ENCODE measurements around the gene BMERB1. TPM values are rescaled to one million over a fixed set of nuclear protein-coding genes. Genes with fewer than 3 reads are reported as not detected.

The BMERB1 gene
- total RNA-seq, 1 donor from 2014 or later: 75.3 TPM

- no peak overlapping the region for H3K4me3 ChIP-seq
- TF ChIP-seq CTCF (IDR thresholded peaks at IDR 0.05; ENCODE audit: borderline replicate concordance): no peak
- peak overlapping the region; percentile 65 for H3K27ac ChIP-seq (replicated peaks)
- no peaks in the 10 kb centered on the region for H3K27me3 ChIP-seq (ENCODE audit: low read depth)
- peaks cover 92% of the 10 kb centered on the region for H3K36me3 ChIP-seq
- no peaks in the 10 kb centered on the region for H3K9me3 ChIP-seq (replicated peaks)
- no peak for DNase-seq
- peaks cover 37% of the 10 kb centered on the region for H3K4me1 ChIP-seq
- intact Hi-C loops (cut with micrococcal nuclease): no loop called here
Measured at GRCh38 chr16:15620611-15621195, 186.3 kb downstream of the BMERB1 start.

GRCh38 chr16:15621456-15621855 lies 187.1 kb downstream of the BMERB1 start:
- TF ChIP-seq CTCF (IDR thresholded peaks at IDR 0.05; ENCODE audit: borderline replicate concordance): no peak
- Histone ChIP-seq H3K9me3 (replicated peaks) (no peaks in the 10 kb centered on the region), H3K36me3 (peaks cover 88% of the 10 kb centered on the region), H3K27me3 (ENCODE audit: low read depth) (no peaks in the 10 kb centered on the region), H3K27ac (replicated peaks) (peak overlapping the region; percentile 65), H3K4me3 (peak overlapping the region; percentile 9), H3K4me1 (peaks cover 37% of the 10 kb centered on the region)
- no peak for DNase-seq
- intact Hi-C loops (cut with micrococcal nuclease): no loop called here

- DNase-seq: no peak
- intact Hi-C loops (cut with micrococcal nuclease): no loop called here
- Histone ChIP-seq H3K27me3 (ENCODE audit: low read depth) (no peaks in the 10 kb centered on the region), H3K36me3 (peaks cover 85% of the 10 kb centered on the region), H3K27ac (replicated peaks) (peak overlapping the region; percentile 65), H3K4me3 (peak overlapping the region; percentile 9), H3K9me3 (replicated peaks) (no peaks in the 10 kb centered on the region), H3K4me1 (peaks cover 37% of the 10 kb centered on the region)
- TF ChIP-seq CTCF (IDR thresholded peaks at IDR 0.05; ENCODE audit: borderline replicate concordance): no peak
Measured at GRCh38 chr16:15621889-15622288, 187.5 kb downstream of the BMERB1 start.

GRCh38 chr16:15631730-15632409 lies 197.5 kb downstream of the BMERB1 start:
- Histone ChIP-seq H3K4me3 (no peak overlapping the region), H3K4me1 (peaks cover 7% of the 10 kb centered on the region), H3K27me3 (ENCODE audit: low read depth) (no peaks in the 10 kb centered on the region), H3K27ac (replicated peaks) (no peak overlapping the region), H3K36me3 (peaks cover 85% of the 10 kb centered on the region), H3K9me3 (replicated peaks) (no peaks in the 10 kb centered on the region)
- TF ChIP-seq CTCF (IDR thresholded peaks at IDR 0.05; ENCODE audit: borderline replicate concordance): no peak
- intact Hi-C loops (cut with micrococcal nuclease): no loop called here
- DNase-seq: no peak

- H3K4me1 ChIP-seq: peaks cover 20% of the 10 kb centered on the region
- TF ChIP-seq CTCF (IDR thresholded peaks at IDR 0.05; ENCODE audit: borderline replicate concordance): no peak
- H3K4me3 ChIP-seq: no peak overlapping the region
- intact Hi-C loops (cut with micrococcal nuclease): no loop called here
- H3K9me3 ChIP-seq (replicated peaks): no peaks in the 10 kb centered on the region
- H3K27ac ChIP-seq (replicated peaks): no peak overlapping the region
- H3K36me3 ChIP-seq: peaks cover 83% of the 10 kb centered on the region
- no peak for DNase-seq
- no peaks in the 10 kb centered on the region for H3K27me3 ChIP-seq (ENCODE audit: low read depth)
Measured at GRCh38 chr16:15635926-15636325, 201.5 kb downstream of the BMERB1 start.
